Vagina (tissue), 2 donors: ENCODE results near the gene ATL1.

ENCODE experiments used
- CTCF ChIP-seq, 3 experiments: fragments of 450-650 bp in 2 of 3; fragments of 200-600 bp in 1 of 3; sonication (generic) in 1 of 3; IDR thresholded peaks; one replicate each; pipeline ENCODE4 v1.5.1; 2017 to 2019; ENCODE audit warnings: antibody characterized with exemption in 3 of 3, mild to moderate bottlenecking in 2 of 3, moderate library complexity in 2 of 3
- POLR2A ChIP-seq, 2 donors: fragments of 450-650 bp; IDR thresholded peaks; one replicate each; pipeline ENCODE4 v1.6.1; 2017; ENCODE audit warnings: antibody characterized with exemption in 2 of 2, mild to moderate bottlenecking in 2 of 2, moderate library complexity in 2 of 2
- POLR2AphosphoS5 ChIP-seq, 2 donors: sonication (generic); formaldehyde crosslinking; IDR thresholded peaks; one replicate each; pipeline ENCODE4 v1.9.0; 2017; ENCODE audit warnings: antibody characterized with exemption in 2 of 2, mild to moderate bottlenecking in 2 of 2, low read depth in 1 of 2; ENCODE audit not compliant: insufficient read depth in 1 of 2

DNA sequence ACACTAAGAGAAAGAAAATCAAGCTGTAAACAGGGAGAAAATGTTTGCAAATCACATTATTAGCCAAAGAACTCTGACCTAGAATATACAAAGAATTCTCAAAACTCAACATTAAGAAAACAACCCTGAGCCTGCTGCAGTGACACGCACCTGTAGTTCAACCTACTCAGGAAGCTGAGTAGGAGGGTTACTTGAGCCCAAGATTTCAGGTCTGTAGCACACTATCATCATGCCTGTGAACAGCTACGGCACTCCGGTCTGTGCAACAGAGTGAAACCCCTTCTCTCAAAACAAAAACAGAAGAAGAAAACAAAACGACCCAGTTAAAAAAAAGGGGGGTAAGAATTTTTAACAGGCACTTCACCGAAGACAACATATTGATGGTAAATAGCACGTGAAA lies 87.3 kb downstream of the ATL1 start:
- TF ChIP-seq CTCF (IDR thresholded peaks at IDR 0.05) (no peak), POLR2A (IDR thresholded peaks at IDR 0.05) (no peak), POLR2AphosphoS5 (IDR thresholded peaks at IDR 0.05; ENCODE audit: insufficient read depth in 1 of 2, low read depth in 1 of 2) (no peak)
